ENCODE data around the gene OSBPL10. TPM values are rescaled to one million over a fixed set of nuclear protein-coding genes. Genes with fewer than 3 reads are reported as not detected.

OSBPL10 gene
- total and polyA plus RNA-seq, 2 of the 4 experiments (the other 2 are of a cell fraction): 9.5 to 10.1 TPM

DNA sequence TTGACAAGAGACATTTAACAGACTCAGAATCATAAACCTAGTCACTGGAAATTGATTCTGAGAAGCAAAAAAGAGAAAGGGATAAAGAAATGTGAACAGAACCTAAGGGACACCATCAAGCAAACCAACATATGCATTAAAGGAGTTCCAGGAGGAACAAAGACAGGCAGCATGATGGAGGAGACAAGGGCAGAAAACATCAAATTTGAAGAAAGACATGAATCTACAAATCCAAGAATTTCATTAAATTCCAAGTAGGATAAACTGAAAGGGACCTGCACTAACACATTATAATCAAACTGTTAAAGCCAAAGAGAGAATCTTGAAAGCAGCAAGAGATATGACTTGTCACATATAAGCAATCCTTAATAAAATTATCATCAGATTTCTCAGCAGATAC lies 326.1 kb downstream of the OSBPL10 start:
- Histone ChIP-seq H2BK15ac (ENCODE audit: low read depth, low read length) (no peak overlapping the region), H2BK120ac (ENCODE audit: low read depth, low read length) (no peak overlapping the region), H3K27me3 (ENCODE audit: control insufficient read depth, insufficient read depth, low read length) (no peaks in the 10 kb centered on the region), H3K4me2 (ENCODE audit: low read depth, low read length) (no peak overlapping the region), H2AFZ (replicated peaks; ENCODE audit: low read length, poor library complexity) (no peak overlapping the region), H3K18ac (ENCODE audit: low read depth, low read length) (no peak overlapping the region), H2BK5ac (ENCODE audit: low read depth, low read length, poor library complexity, severe bottlenecking) (no peak overlapping the region), H3K4me1 (ENCODE audit: control insufficient read depth, insufficient read depth, low read length) (no peaks in the 10 kb centered on the region), H3K56ac (ENCODE audit: extremely low read depth, insufficient read depth, low read length) (no peak overlapping the region), H3K4me3 (ENCODE audit: insufficient read depth, low read depth, low read length) (no peak overlapping the region), H4K8ac (ENCODE audit: low read depth in 2 of 2, low read length in 2 of 2) (no peak overlapping the region), H2BK20ac (ENCODE audit: low read depth, low read length) (no peak overlapping the region), H4K91ac (ENCODE audit: insufficient read depth, low read depth, low read length) (no peak overlapping the region), H3K79me1 (ENCODE audit: low read depth in 1 of 2, low read length in 2 of 2) (no peaks in the 10 kb centered on the region), H3K23ac (ENCODE audit: low read depth, low read length) (no peak overlapping the region), H4K5ac (ENCODE audit: low read depth, low read length) (no peak overlapping the region), H3K4ac (ENCODE audit: low read depth, low read length) (no peak overlapping the region), H3K9me1 (ENCODE audit: insufficient read depth, low read length) (no peaks in the 10 kb centered on the region), H3K9me3 (ENCODE audit: control insufficient read depth, insufficient read depth, low read length) (peaks cover 16% of the 10 kb centered on the region), H3K14ac (replicated peaks; ENCODE audit: low read depth, low read length) (no peak overlapping the region), H3K36me3 (ENCODE audit: control insufficient read depth, insufficient read depth, low read length) (no peaks in the 10 kb centered on the region), H3K27ac (ENCODE audit: insufficient read depth, low read length) (no peak overlapping the region), H2AK5ac (ENCODE audit: low read depth, low read length) (no peak overlapping the region), H4K20me1 (ENCODE audit: insufficient read depth, low read length) (no peaks in the 10 kb centered on the region), H3K9ac (ENCODE audit: low read depth, low read length) (no peak overlapping the region), H2AK9ac (replicated peaks; ENCODE audit: low read depth, low read length, poor library complexity) (no peak overlapping the region)
- no peak for ATAC-seq (ENCODE audit: low read depth)
- intact Hi-C loops (cut with micrococcal nuclease): no loop called here
- no TSS peak for BruUV-seq (replicated peaks)
- ChIA-PET CTCF (no interaction called here), POLR2A (ENCODE audit: unreplicated experiment) (no interaction called here)
- in situ Hi-C loops (cut with MboI; ENCODE audit: low sequenced_read_pairs): no loop called here
- DNase-seq: no peak
- dilution Hi-C loops (cut with HindIII; ENCODE audit: low sequenced_read_pairs, unreplicated experiment): no loop called here
- TF ChIP-seq RFX5 (IDR thresholded peaks at IDR 0.05; ENCODE audit: low read depth, low read length) (no peak), MAZ (IDR thresholded peaks at IDR 0.05; ENCODE audit: borderline replicate concordance, low read depth, low read length) (no peak), RCOR1 (IDR thresholded peaks at IDR 0.05; ENCODE audit: insufficient replicate concordance, low read length) (no peak), CHD1 (IDR thresholded peaks at IDR 0.05; ENCODE audit: low read depth, low read length) (no peak), FOS (IDR thresholded peaks at IDR 0.05; ENCODE audit: low read depth, low read length) (no peak), POLR2A (IDR thresholded peaks at IDR 0.05; ENCODE audit: low read depth, low read length) (no peak), CEBPB (IDR thresholded peaks at IDR 0.05; ENCODE audit: low read depth, low read length) (no peak)
